Activated CD4-positive, alpha-beta T cell treated with anti-CD3 and anti-CD28 coated beads for 1 hour (primary cell): ENCODE measurements around the gene OR5H1.
"Not testable (repeated sequence)": the region's sequence is repeated elsewhere in the genome, so short reads cannot be mapped to it uniquely, and the experiment has no call there.

ENCODE experiments used
- DNase-seq: peaks from one replicate; pipeline ENCODE4 v3.0.0-alpha.2; 2020

The OR5H1 gene

DNA sequence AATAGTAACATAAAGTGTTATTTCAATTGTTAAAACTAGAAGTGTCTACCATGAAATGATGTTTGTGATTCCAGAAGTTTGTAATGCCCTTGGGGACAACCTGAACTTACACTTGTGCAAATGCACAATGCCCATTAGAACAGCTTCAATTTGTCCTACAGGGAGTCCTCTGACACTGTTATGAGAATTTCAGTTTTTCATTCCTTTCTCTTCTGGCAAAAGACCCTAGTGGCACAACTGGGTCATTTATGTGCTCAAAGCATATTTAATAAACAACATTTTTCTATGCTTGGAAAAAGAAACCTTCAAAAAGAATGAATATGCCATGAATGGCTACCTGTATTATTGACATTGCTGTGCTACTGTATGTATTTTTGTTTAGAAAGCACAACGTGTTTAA, at the start of gene OR5H1:
OR5H1 (plus strand) TSS at position 301 of the 400 bp plus-strand sequence. CDS start 1,977 bp downstream, outside the sequence.
- no peak for DNase-seq

GRCh38 chr3:98086873-98087272, 43.6 kb upstream of the OR5H1 start, which contains the start of gene OR5AC2:
TSS of gene OR5AC2 (plus strand) at chr3:98087173. CDS start at chr3:98087173, 0 bp downstream.
- DNase-seq, result no peak

DNA sequence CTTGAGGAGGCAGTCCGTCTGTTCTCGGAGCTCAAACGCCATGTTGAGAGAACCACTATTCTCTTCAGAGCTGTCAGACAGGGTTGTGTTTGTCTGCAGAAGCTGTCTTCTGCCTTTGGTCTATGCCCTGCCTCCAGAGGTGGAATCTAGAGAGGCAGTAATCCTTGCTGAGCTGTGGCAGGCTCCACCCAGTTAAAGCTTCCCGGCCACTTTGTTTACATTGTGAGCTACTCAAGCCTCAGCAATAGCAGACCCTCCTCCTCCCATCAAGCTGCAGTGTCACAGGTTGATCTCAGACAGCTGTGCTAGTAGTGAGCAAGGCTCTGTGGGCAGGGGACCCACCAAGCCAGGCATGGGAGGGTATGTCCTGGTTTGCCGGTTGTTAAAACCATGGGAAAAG, 34.6 kb upstream of the OR5H1 start:
- no peak for DNase-seq

DNA sequence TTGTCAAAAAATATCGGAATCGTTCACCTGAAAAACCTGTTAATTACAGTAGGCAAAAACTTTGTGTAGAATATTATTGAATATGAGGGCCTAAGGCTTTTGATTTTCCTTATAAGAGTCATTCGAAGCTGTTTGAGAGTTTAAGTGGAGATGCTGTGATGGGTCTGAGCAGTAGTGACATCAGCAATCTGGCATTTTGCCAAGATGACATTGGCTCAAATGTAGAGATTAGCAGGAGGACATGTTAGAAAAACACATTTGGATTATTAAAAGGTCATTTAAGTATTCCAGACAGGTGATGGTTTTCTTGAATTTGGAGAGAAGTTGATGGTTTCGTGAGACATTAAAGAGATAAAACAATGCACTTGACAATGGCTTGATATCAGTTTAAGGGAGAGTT, 30.7 kb upstream of the OR5H1 start:
- DNase-seq, result no peak

DNA sequence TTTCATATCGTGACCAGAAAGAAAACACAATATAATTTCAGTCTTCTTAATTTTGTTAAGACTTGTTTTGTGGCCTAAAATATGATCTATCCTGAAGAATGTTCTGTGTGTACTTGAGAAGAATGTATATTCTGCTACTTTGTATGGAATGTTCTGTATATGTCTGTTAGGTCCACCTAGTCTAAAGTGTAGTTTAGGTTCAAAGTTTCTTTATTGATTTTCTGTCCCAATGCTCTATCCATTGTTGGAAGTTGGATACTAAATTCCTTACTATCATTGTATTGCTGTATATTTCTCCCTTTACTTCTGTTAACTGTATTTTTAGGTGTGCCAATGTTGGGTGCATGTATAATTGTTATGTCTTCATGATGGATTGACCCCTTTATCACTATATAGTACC, 22.4 kb upstream of the OR5H1 start:
- no peak for DNase-seq

DNA sequence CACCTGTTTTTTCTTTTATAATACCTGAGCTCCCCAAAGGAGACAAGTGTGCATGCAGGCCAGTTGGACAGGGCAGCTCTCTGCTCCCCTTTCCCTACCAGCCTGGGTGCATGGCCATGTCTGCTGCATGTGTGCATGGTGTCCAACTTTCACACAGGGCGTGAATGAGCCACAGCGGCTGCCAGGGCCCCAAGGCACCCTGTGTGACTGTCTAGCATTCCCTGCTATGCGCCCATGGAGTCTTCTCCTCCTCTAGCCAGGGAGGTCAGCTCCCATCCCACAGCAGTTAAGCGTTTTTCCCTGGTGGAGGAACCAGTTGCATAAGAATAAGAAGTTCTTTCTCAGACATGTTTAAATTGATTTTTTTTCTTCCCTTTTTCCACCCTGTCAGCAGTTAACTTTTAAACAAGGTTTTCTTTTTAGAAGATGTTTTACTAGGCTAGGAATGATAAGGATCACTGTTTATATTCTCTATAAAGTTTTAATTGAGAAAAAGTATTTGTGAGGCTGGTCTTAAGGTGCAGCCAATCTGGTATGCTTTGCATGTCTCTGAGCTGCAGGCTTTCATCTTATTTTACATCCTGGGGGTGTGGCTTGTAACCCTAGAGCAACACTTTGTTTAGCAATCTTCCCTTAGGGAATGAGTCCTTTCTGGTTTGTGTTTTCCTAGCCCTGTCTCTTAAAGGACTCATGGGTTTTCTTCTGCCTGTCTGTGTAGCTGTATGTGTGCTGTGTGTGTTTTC, 20.5 kb upstream of the OR5H1 start:
- no peak for DNase-seq

- no peak for DNase-seq
Measured at GRCh38 chr3:98110550-98110908, 20.0 kb upstream of the OR5H1 start.

- no peak for DNase-seq
Measured at GRCh38 chr3:98114264-98114663, 16.3 kb upstream of the OR5H1 start.

- DNase-seq, result no peak
Measured at GRCh38 chr3:98115717-98116116, 14.8 kb upstream of the OR5H1 start.

DNA sequence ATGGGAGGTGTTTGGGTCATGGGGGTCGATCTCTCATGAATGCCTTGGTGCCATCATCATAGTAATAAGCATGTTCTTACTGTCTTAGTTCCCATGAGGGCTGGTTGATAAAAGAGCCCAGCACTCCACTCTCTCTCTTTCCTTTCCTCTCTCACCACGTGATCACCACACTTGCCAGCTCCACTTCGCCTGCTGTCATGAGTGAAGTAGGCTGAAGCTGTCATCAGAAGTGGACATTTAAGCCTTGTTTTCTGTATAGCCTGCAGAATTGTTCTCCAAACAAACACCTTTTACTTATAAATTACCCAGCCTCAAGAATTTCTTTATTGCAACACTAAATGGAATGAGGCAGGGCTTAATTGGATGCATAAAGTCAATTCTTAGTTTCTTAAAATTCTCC, 6.1 kb downstream of the OR5H1 start:
- no peak for DNase-seq

DNA sequence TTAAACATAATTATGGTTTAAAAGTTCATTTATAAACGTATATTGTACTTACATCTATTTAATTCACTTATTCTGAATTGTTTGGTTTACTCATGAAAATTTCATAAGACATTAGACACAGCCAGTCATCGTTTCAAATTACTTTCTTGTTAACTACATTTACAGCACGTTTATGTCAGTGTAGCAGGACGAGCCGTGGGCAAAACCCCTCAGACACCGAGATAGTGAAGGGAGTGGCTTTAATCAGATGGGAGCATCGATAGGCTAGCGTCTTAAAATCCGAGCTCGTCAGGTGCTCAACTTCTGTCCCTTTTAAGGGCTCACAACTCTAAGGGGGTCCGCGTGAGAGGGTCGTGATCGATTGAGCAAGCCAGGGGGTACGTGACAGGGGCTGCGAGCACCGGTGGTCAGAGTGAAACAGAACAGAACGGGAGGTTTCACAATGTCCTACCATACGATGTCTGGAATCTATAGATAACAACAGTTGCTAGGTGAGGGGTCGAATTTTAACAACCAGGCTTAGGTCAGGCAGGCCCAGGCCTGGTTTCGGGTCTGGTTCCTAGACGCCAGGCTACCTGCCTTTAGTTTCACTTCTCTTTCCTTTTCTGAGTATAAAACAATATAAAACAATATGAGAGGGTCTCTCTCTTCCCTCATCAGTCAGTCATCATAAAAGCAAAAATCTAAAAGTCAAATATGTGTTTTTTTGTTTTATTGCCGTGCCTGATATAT, 7.5 kb downstream of the OR5H1 start:
- DNase-seq, result not testable (repeated sequence)

DNA sequence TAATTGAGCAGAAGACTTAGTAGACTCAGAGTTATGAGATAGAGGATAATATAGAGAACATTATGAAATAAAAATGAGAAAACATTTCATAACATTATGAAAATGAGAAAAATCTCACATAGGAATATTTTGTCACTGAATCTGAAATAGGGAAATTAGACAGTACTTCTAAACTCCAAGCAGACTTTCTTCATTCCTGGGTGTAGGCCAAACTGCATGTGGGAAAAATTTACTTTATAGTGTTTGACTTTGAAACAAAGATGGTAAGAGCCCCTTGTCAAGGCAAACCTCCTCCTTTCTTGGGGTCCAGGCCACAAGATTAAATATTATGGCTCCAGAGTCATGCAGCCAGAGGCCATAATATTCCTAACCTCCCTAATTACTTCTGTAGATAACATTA, 10.0 kb downstream of the OR5H1 start:
- DNase-seq, result no peak

GRCh38 chr3:98147179-98147578, 16.7 kb downstream of the OR5H1 start, which contains the start of gene OR5H14:
TSS of gene OR5H14 (plus strand) at chr3:98147479. CDS start at chr3:98149386, 1,907 bp downstream.
- DNase-seq, result no peak

DNA sequence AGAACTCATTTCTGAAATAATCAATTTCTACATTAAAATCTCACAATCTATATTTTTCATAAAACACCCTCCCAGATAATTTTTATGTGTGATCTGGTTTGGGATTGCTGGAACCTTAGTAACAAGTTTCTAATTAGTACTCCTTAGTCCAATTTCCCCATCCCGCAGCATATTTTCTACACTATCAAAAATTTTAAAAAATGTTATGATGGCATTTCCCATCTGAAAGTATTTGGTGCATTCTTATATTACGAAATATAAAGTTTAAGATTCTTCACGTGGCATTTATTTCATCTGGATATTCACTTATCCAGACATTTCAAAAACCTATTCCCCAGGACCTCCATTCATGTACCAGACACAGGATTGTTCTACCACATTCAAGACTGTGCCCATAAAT, 18.2 kb downstream of the OR5H1 start:
- no peak for DNase-seq

DNA sequence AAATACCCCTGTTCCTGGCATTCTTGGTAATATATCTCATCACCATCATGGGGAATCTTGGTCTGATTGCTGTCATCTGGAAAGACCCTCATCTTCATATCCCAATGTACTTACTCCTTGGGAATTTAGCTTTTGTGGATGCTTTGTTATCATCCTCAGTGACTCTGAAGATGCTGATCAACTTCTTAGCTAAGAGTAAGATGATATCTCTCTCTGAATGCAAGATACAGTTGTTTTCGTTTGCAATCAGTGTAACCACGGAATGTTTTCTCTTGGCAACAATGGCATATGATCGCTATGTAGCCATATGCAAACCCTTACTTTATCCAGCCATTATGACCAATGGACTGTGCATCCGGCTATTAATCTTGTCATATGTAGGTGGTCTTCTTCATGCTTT, 18.9 kb downstream of the OR5H1 start:
- not testable (repeated sequence) for DNase-seq

- no peak for DNase-seq
Measured at GRCh38 chr3:98151241-98151640, 20.7 kb downstream of the OR5H1 start.

DNA sequence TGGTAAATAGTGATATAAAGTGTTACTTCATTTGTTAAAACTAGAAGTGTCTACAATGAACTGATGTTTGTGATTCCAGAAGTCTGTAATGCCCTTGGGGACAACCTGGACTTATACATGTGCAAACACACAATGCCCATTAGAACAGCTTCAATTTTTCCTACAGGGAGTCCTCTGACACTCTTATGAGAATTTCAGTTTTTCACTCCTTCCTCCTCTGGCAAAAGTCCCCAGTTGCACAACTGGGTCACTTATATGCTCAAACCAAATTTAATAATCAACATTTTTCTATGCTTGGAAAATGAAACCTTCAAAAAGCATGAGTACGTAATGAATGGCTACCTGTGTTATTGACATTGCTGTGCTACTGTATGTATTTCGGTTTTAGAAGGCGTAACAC, 35.9 kb downstream of the OR5H1 start, which contains the start of gene OR5H15:
OR5H15 (plus strand) TSS at position 301 of the 400 bp plus-strand sequence. CDS start 2,004 bp downstream, outside the sequence.
- DNase-seq, result no peak

DNA sequence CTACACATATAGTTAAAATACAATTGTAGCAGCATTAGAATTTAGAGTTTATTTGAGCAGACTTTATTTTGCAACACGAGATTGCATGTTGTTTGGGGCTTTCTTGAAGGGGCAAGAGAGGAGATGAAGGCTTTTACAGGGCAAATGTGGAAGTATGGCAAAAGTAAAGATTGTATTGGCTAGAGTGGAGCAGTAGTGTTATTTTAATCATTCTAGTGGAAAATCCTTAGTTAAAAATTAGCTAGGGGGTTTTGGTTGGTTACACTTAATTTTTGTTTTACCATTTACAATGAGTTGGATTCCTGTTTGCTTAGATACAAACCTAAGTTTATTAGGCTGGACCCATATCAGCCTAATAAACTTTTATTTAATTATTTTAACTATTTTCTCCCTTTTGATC, 40.5 kb downstream of the OR5H1 start:
- DNase-seq, result no peak

DNA sequence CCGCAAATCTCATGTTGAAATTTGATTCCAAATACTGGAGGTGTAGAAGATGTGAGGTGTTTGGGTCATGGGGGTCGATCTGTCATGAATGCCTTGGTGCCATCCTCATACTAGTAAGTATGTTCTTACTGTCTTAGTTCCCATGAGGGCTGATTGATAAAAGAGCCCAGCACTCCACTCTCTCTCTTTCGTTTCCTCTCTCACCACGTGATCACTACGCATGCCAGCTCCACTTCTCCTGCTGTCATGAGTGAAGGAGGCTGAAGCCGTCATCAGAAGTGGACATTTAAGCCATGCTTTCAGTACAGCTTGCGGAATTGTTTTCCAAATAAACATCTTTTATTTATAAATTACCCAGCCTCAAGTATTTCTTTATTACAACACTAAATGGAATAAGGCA, 42.1 kb downstream of the OR5H1 start:
- DNase-seq, result no peak

DNA sequence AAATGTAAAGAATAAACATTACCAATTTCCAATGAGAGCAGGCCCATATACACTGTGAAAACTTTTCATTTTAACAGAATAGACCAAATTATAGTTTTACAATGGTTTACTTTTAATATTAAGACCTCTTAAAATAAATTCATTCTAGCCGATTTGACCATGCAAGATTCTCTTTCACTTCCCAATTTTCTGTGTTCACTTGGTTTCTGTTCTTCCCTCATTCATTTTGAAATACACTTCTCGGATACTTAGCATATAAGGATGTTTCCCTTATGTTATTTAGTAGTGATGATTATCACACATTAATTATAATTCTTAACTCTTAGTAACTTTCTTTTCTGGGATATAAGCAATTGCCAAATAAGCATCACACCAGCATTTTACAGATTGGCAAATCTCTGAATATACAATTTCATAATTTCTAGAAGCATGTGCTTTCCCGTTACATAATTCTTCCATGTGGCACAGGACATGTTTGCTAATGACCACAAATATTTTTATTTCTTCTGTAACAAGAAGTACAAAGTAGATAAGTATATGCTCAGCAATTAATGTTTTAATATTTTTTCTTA, 49.9 kb downstream of the OR5H1 start:
- DNase-seq, result no peak

- no peak for DNase-seq
Measured at GRCh38 chr3:98182196-98182595, 51.7 kb downstream of the OR5H1 start.

GRCh38 chr3:98185180-98185579, 54.7 kb downstream of the OR5H1 start:
- DNase-seq, result no peak
